Keratinocyte (primary cell): ENCODE results near the gene SLIT3.

Source experiments
- EZH2 ChIP-seq: IDR thresholded peaks from one replicate; pipeline ENCODE4 v1.6.1; 2012; ENCODE audit warnings: inconsistent platforms, mild to moderate bottlenecking, low read length, moderate library complexity
- TF ChIP-seq, protein P1 (sequence below), 3 experiments: IDR thresholded peaks in 1 of 3; conservative IDR thresholded peaks in 1 of 3; optimal IDR thresholded peaks in 1 of 3; 2 replicates in 2 of 3; 3 replicates in 1 of 3; pipeline versions ENCODE3 to v1.5.1; 2011; ENCODE audit warnings: low read length in 3 of 3, mild to moderate bottlenecking in 3 of 3, moderate library complexity in 2 of 3, control low read depth in 1 of 3, inconsistent platforms in 1 of 3; ENCODE audit not compliant: insufficient read depth in 2 of 3; ENCODE audit errors: extremely low read depth in 1 of 3

DNA sequence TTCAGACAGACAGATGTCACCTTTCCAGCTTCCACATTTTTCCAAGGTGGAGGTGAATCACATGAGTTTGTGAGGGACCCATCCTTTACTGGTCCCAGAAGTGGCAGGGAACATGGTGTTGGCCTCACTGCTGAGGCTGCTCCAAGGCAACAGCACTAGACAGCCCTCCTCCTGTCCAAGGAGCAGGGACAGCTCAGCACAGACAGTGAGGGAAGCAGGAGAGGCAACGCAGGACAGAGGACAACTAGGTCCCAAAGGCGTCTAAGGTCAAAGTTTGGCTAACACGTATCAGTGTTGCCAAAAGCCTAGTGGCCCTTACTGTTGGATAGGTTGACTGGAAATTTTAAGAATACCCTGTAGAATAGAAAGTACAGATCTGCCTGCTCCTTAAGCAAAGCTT, 470.1 kb downstream of the SLIT3 start:
- TF ChIP-seq, protein P1, sequence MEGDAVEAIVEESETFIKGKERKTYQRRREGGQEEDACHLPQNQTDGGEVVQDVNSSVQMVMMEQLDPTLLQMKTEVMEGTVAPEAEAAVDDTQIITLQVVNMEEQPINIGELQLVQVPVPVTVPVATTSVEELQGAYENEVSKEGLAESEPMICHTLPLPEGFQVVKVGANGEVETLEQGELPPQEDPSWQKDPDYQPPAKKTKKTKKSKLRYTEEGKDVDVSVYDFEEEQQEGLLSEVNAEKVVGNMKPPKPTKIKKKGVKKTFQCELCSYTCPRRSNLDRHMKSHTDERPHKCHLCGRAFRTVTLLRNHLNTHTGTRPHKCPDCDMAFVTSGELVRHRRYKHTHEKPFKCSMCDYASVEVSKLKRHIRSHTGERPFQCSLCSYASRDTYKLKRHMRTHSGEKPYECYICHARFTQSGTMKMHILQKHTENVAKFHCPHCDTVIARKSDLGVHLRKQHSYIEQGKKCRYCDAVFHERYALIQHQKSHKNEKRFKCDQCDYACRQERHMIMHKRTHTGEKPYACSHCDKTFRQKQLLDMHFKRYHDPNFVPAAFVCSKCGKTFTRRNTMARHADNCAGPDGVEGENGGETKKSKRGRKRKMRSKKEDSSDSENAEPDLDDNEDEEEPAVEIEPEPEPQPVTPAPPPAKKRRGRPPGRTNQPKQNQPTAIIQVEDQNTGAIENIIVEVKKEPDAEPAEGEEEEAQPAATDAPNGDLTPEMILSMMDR (optimal IDR thresholded peaks at IDR 0.05 in 1 of 3, IDR thresholded peaks at IDR 0.05 in 1 of 3, conservative IDR thresholded peaks at IDR 0.05 in 1 of 3; ENCODE audit: extremely low read depth in 1 of 3, insufficient read depth in 2 of 3, low read length in 3 of 3): no peak
- no peak for TF ChIP-seq EZH2
